ENCODE measurements around the gene MRPL50. TPM values are rescaled to one million over a fixed set of nuclear protein-coding genes. Genes with fewer than 3 reads are reported as not detected.

MRPL50 gene
- total and polyA plus RNA-seq, 9 of the 15 experiments (the other 6 are each of a cell fraction or from before 2014, with no cell fraction given), result 17.5 to 107 (median 37.4) TPM

- TF ChIP-seq, protein P1, sequence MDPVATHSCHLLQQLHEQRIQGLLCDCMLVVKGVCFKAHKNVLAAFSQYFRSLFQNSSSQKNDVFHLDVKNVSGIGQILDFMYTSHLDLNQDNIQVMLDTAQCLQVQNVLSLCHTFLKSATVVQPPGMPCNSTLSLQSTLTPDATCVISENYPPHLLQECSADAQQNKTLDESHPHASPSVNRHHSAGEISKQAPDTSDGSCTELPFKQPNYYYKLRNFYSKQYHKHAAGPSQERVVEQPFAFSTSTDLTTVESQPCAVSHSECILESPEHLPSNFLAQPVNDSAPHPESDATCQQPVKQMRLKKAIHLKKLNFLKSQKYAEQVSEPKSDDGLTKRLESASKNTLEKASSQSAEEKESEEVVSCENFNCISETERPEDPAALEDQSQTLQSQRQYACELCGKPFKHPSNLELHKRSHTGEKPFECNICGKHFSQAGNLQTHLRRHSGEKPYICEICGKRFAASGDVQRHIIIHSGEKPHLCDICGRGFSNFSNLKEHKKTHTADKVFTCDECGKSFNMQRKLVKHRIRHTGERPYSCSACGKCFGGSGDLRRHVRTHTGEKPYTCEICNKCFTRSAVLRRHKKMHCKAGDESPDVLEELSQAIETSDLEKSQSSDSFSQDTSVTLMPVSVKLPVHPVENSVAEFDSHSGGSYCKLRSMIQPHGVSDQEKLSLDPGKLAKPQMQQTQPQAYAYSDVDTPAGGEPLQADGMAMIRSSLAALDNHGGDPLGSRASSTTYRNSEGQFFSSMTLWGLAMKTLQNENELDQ (CRISPR knock-in tag; IDR thresholded peaks at IDR 0.05; ENCODE audit: borderline replicate concordance), result no peak
- TF ChIP-seq BACH1 (tag; IDR thresholded peaks at IDR 0.05), result no peak
- no peak for TF ChIP-seq ZNF3 (CRISPR knock-in tag; IDR thresholded peaks at IDR 0.05)
- TF ChIP-seq FOXK1 (CRISPR knock-in tag; IDR thresholded peaks at IDR 0.05; ENCODE audit: borderline replicate concordance), result no peak
- TF ChIP-seq CHD7 (IDR thresholded peaks at IDR 0.05; ENCODE audit: low read depth, low read length), result no peak
- no peak for TF ChIP-seq IRF9 (tag; IDR thresholded peaks at IDR 0.05)
These were observed 18.1 kb downstream of the MRPL50 start (continued) for GRCh38 chr9:101380295-101380694.

Measured in K562 (cell line).